Breast epithelium (tissue), 4 donors: ENCODE data around the gene NRG3. TPM values are rescaled to one million over a fixed set of nuclear protein-coding genes. Genes with fewer than 3 reads are reported as not detected.

ENCODE experiments used
- DNase-seq, 2 donors: peaks; one replicate each; pipeline ENCODE4 v3.0.0-alpha.2; 2019; ENCODE audit warnings: low spot score in 2 of 2
- H3K27ac ChIP-seq, 2 donors: fragments of 200-600 bp; sonication (generic) in 1 of 2; one replicate each; pipeline ENCODE4 v1.5.1; 2016 to 2019; ENCODE audit warnings: mild to moderate bottlenecking in 1 of 2
- H3K27me3 ChIP-seq, 2 donors: fragments of 200-600 bp; sonication (generic) in 1 of 2; one replicate each; pipeline versions ENCODE4 v1.5.1 to v1.6.0; 2017 to 2019; ENCODE audit warnings: control low read depth in 1 of 2, mild to moderate bottlenecking in 1 of 2
- H3K36me3 ChIP-seq: fragments of 200-600 bp; one replicate; pipeline ENCODE4 v1.5.1; 2019
- H3K4me1 ChIP-seq, 2 donors: fragments of 200-600 bp; sonication (generic); one replicate each; pipeline ENCODE4 v1.5.1; 2016 to 2019; ENCODE audit warnings: control low read depth in 1 of 2
- H3K4me3 ChIP-seq, 3 donors: fragments of 200-600 bp; sonication (generic); 1 replicate in 2 of 3; 2 replicates in 1 of 3; pipeline ENCODE4 v1.5.1; 2016 to 2019; ENCODE audit warnings: mild to moderate bottlenecking in 3 of 3, moderate library complexity in 2 of 3
- H3K9me3 ChIP-seq, 2 donors: fragments of 200-600 bp; sonication (generic) in 1 of 2; one replicate each; pipeline ENCODE4 v1.5.1; 2016 to 2019; ENCODE audit warnings: control low read depth in 1 of 2
- CTCF ChIP-seq, 3 donors: fragments of 450-650 bp; IDR thresholded peaks; one replicate each; pipeline ENCODE4 v1.5.1; 2016 to 2017; ENCODE audit warnings: antibody characterized with exemption in 3 of 3, mild to moderate bottlenecking in 3 of 3, moderate library complexity in 3 of 3
- POLR2A ChIP-seq: fragments of 450-650 bp; IDR thresholded peaks from one replicate; pipeline ENCODE4 v1.6.1; 2016; ENCODE audit warnings: antibody characterized with exemption, mild to moderate bottlenecking, moderate library complexity
- POLR2AphosphoS5 ChIP-seq, 3 donors: sonication (generic); formaldehyde crosslinking; IDR thresholded peaks; one replicate each; pipeline ENCODE4 v1.6.1; 2017; ENCODE audit warnings: antibody characterized with exemption in 3 of 3
- intact Hi-C: fragments of 100-400 bp; cut with DNase I; formaldehyde crosslinking; loops from one replicate; pipeline ENCODE4 v1.15.1; 2023; ENCODE audit warnings: low total_unique reads
- total RNA-seq, 3 donors: library from RNA; depleted of rRNA; stranded (reverse); fragments of >200 nt; gene quantifications; one replicate each; pipeline ENCODE4 v1.1.0, GENCODE V29; 2016

Gene NRG3
- total RNA-seq, 3 donors from 2014 or later: 0.16 to 0.88 (median 0.33) TPM

GRCh38 chr10:82813856-82814255, 938.9 kb downstream of the NRG3 start:
- Histone ChIP-seq H3K27ac (no peak overlapping the region), H3K27me3 (no peaks in the 10 kb centered on the region), H3K4me1 (no peaks in the 10 kb centered on the region), H3K36me3 (no peaks in the 10 kb centered on the region), H3K4me3 (no peak overlapping the region), H3K9me3 (no peaks in the 10 kb centered on the region)
- intact Hi-C loops: no loop called here
- no peak for DNase-seq
- TF ChIP-seq CTCF (IDR thresholded peaks at IDR 0.05) (no peak), POLR2A (no peak), POLR2AphosphoS5 (IDR thresholded peaks at IDR 0.05) (no peak)

- Histone ChIP-seq H3K4me3 (no peak overlapping the region), H3K36me3 (no peaks in the 10 kb centered on the region), H3K4me1 (no peaks in the 10 kb centered on the region), H3K9me3 (no peaks in the 10 kb centered on the region), H3K27ac (no peak overlapping the region), H3K27me3 (no peaks in the 10 kb centered on the region)
- intact Hi-C loops: no loop called here
- no peak for DNase-seq
- TF ChIP-seq POLR2A (no peak), CTCF (IDR thresholded peaks at IDR 0.05) (no peak), POLR2AphosphoS5 (IDR thresholded peaks at IDR 0.05) (no peak)
Observed at GRCh38 chr10:82814635-82815034, 939.6 kb downstream of the NRG3 start.

- intact Hi-C loops: no loop called here
- H3K27ac ChIP-seq: no peak overlapping the region
- no peaks in the 10 kb centered on the region for H3K9me3 ChIP-seq
- H3K4me1 ChIP-seq: no peaks in the 10 kb centered on the region
- H3K27me3 ChIP-seq: no peaks in the 10 kb centered on the region
- DNase-seq: no peak
- no peak overlapping the region for H3K4me3 ChIP-seq
- no peaks in the 10 kb centered on the region for H3K36me3 ChIP-seq
- TF ChIP-seq POLR2A (no peak), CTCF (IDR thresholded peaks at IDR 0.05) (no peak), POLR2AphosphoS5 (IDR thresholded peaks at IDR 0.05) (no peak)
Observed at GRCh38 chr10:82815680-82816079, 940.7 kb downstream of the NRG3 start.

GRCh38 chr10:82817676-82818422, 942.9 kb downstream of the NRG3 start:
- intact Hi-C loops: no loop called here
- H3K9me3 ChIP-seq: no peaks in the 10 kb centered on the region
- DNase-seq: no peak
- H3K27me3 ChIP-seq: no peaks in the 10 kb centered on the region
- no peaks in the 10 kb centered on the region for H3K36me3 ChIP-seq
- no peaks in the 10 kb centered on the region for H3K4me1 ChIP-seq
- no peak overlapping the region for H3K4me3 ChIP-seq
- TF ChIP-seq POLR2A (no peak), CTCF (IDR thresholded peaks at IDR 0.05) (no peak), POLR2AphosphoS5 (IDR thresholded peaks at IDR 0.05) (no peak)
- no peak overlapping the region for H3K27ac ChIP-seq

- Histone ChIP-seq H3K4me1 (no peaks in the 10 kb centered on the region), H3K4me3 (no peak overlapping the region), H3K36me3 (no peaks in the 10 kb centered on the region), H3K27me3 (no peaks in the 10 kb centered on the region), H3K27ac (no peak overlapping the region), H3K9me3 (no peaks in the 10 kb centered on the region)
- DNase-seq: no peak
- intact Hi-C loops: no loop called here
- TF ChIP-seq POLR2AphosphoS5 (IDR thresholded peaks at IDR 0.05) (no peak), CTCF (IDR thresholded peaks at IDR 0.05) (no peak), POLR2A (no peak)
Observed at GRCh38 chr10:82821043-82821442, 946.0 kb downstream of the NRG3 start.
